Peyer's patch (tissue), 4 donors: ENCODE measurements around the gene SYCN. TPM values are rescaled to one million over a fixed set of nuclear protein-coding genes. Genes with fewer than 3 reads are reported as not detected.
"Not testable (repeated sequence)": the region's sequence is repeated elsewhere in the genome, so short reads cannot be mapped to it uniquely, and the experiment has no call there.

Experiments used
- DNase-seq, 3 donors: peaks; one replicate each; pipeline ENCODE4 v3.0.0-alpha.2; 2017 to 2019
- H3K27ac ChIP-seq, 4 donors: fragments of 200-600 bp; sonication (generic); one replicate each; pipeline ENCODE4 v1.5.1; 2016 to 2019
- H3K27me3 ChIP-seq, 2 donors: fragments of 200-600 bp; sonication (generic); one replicate each; pipeline ENCODE4 v1.5.1; 2019
- H3K36me3 ChIP-seq, 3 donors: fragments of 200-600 bp; sonication (generic); one replicate each; pipeline ENCODE4 v1.5.1; 2016 to 2019
- H3K4me1 ChIP-seq, 4 donors: fragments of 200-600 bp; sonication (generic); one replicate each; pipeline ENCODE4 v1.5.1; 2016 to 2019
- H3K4me3 ChIP-seq, 4 donors: fragments of 200-600 bp; sonication (generic); 1 replicate in 3 of 4; 2 replicates in 1 of 4; pipeline ENCODE4 v1.5.1; 2016 to 2019; ENCODE audit warnings: mild to moderate bottlenecking in 1 of 4
- H3K9me3 ChIP-seq, 4 donors: fragments of 200-600 bp; sonication (generic); one replicate each; pipeline ENCODE4 v1.5.1; 2016 to 2019; ENCODE audit warnings: mild to moderate bottlenecking in 1 of 4
- CTCF ChIP-seq, 6 experiments: fragments of 450-650 bp in 4 of 6; fragments of 200-600 bp in 2 of 6; sonication (generic) in 1 of 6; IDR thresholded peaks; one replicate each; pipeline ENCODE4 v1.5.1; 2017 to 2019; ENCODE audit warnings: antibody characterized with exemption in 6 of 6, mild to moderate bottlenecking in 3 of 6, moderate library complexity in 1 of 6
- POLR2A ChIP-seq, 2 donors: fragments of 450-650 bp; IDR thresholded peaks; one replicate each; pipeline ENCODE4 v1.5.1; 2017; ENCODE audit warnings: antibody characterized with exemption in 2 of 2, mild to moderate bottlenecking in 2 of 2, moderate library complexity in 2 of 2
- total RNA-seq, 4 donors: library from RNA; depleted of rRNA; stranded (reverse); fragments of >200 nt; gene quantifications; one replicate each; pipeline ENCODE4 v1.1.0, GENCODE V29; 2016

Gene SYCN
- total RNA-seq, 4 donors from 2014 or later, result not detected

GRCh38 chr19:39232708-39233107, 28.6 kb upstream of the SYCN start:
- H3K4me1 ChIP-seq, result peaks cover 0 to 3% (median 1%) of the 10 kb centered on the region in 4 donors
- H3K36me3 ChIP-seq, result no peaks in the 10 kb centered on the region
- TF ChIP-seq CTCF (IDR thresholded peaks at IDR 0.05) (no peak), POLR2A (IDR thresholded peaks at IDR 0.05) (no peak)
- H3K27ac ChIP-seq, result no peak overlapping the region
- DNase-seq, result no peak
- no peaks in the 10 kb centered on the region for H3K9me3 ChIP-seq
- H3K4me3 ChIP-seq, result no peak overlapping the region
- no peaks in the 10 kb centered on the region for H3K27me3 ChIP-seq

GRCh38 chr19:39230096-39230764, 26.2 kb upstream of the SYCN start:
- no peaks in the 10 kb centered on the region for H3K27me3 ChIP-seq
- no peak for TF ChIP-seq CTCF (IDR thresholded peaks at IDR 0.05)
- no peak for TF ChIP-seq POLR2A (IDR thresholded peaks at IDR 0.05)
- no peaks in the 10 kb centered on the region for H3K36me3 ChIP-seq
- no peaks in the 10 kb centered on the region for H3K9me3 ChIP-seq
- H3K4me1 ChIP-seq, result no peaks in the 10 kb centered on the region
- H3K4me3 ChIP-seq, result no peak overlapping the region
- no peak for DNase-seq
- no peak overlapping the region for H3K27ac ChIP-seq

- Histone ChIP-seq H3K4me1 (no peaks in the 10 kb centered on the region), H3K27ac (no peak overlapping the region), H3K27me3 (no peaks in the 10 kb centered on the region), H3K9me3 (no peaks in the 10 kb centered on the region), H3K4me3 (no peak overlapping the region), H3K36me3 (no peaks in the 10 kb centered on the region)
- no peak for TF ChIP-seq POLR2A (IDR thresholded peaks at IDR 0.05)
- no peak for TF ChIP-seq CTCF (IDR thresholded peaks at IDR 0.05)
- no peak for DNase-seq
These were observed 20.8 kb upstream of the SYCN start for GRCh38 chr19:39224910-39225309.

GRCh38 chr19:39223703-39224279, 19.7 kb upstream of the SYCN start:
- Histone ChIP-seq H3K27ac (no peak overlapping the region), H3K4me1 (no peaks in the 10 kb centered on the region), H3K9me3 (no peaks in the 10 kb centered on the region), H3K4me3 (no peak overlapping the region), H3K36me3 (no peaks in the 10 kb centered on the region), H3K27me3 (no peaks in the 10 kb centered on the region)
- TF ChIP-seq CTCF (IDR thresholded peaks at IDR 0.05), result no peak
- no peak for TF ChIP-seq POLR2A (IDR thresholded peaks at IDR 0.05)
- DNase-seq, result no peak

- H3K27me3 ChIP-seq, DNase-seq, H3K4me3 ChIP-seq, H3K36me3 ChIP-seq, H3K27ac ChIP-seq, H3K9me3 ChIP-seq, H3K4me1 ChIP-seq: not testable (repeated sequence)
These were observed 15.0 kb upstream of the SYCN start for GRCh38 chr19:39219108-39219507.

- no peak for DNase-seq
- Histone ChIP-seq H3K4me1 (no peaks in the 10 kb centered on the region), H3K4me3 (no peak overlapping the region), H3K9me3 (no peaks in the 10 kb centered on the region), H3K36me3 (no peaks in the 10 kb centered on the region), H3K27me3 (no peaks in the 10 kb centered on the region), H3K27ac (no peak overlapping the region)
- TF ChIP-seq CTCF (IDR thresholded peaks at IDR 0.05) (no peak), POLR2A (IDR thresholded peaks at IDR 0.05) (no peak)
These were observed 14.4 kb upstream of the SYCN start for GRCh38 chr19:39218230-39219007.
